ENCODE results near the gene AMPH. TPM values are rescaled to one million over a fixed set of nuclear protein-coding genes. Genes with fewer than 3 reads are reported as not detected.

Gene AMPH
- total and polyA plus RNA-seq, 2 donors = 1.3 to 1.4 TPM

DNA sequence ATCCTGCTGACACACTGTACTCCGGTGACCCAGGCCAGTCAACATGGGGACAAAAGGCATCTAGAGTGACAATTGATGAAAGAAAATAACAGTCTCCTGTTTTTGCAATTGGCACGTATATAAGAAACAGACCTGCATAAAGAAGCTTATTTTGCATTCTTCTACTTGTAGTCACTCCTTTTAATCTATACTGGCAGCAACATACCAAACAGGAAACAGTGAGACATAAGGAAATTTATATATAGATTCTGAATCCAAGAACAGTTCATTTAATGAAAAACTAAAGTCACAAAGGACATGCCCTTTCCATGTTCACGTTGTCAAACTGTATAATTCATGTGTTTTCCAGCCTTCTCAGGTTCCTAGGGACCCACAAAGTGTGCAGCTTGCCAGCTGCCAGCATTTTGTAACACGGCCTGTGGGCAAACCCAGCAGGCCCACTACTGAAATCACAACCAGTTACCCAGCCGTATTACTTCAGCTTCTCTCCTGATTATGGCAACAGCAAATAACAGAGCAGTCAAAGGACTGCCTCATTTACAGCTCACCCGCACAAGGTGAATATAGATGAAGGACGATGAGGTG is 72.3 kb downstream of the AMPH start:
- Histone ChIP-seq H3K4me3 (ENCODE audit: low read length in 2 of 2) (no peak overlapping the region), H3K36me3 (ENCODE audit: control insufficient read depth in 2 of 2, insufficient read depth in 2 of 2, low read length in 1 of 2) (no peaks in the 10 kb centered on the region), H3K27ac (ENCODE audit: low read depth in 1 of 2, low read length in 1 of 2) (no peak overlapping the region), H3K9me3 (ENCODE audit: control insufficient read depth in 2 of 2, insufficient read depth in 1 of 2, low read length in 1 of 2) (no peaks in the 10 kb centered on the region), H3K4me1 (ENCODE audit: control insufficient read depth in 2 of 2, insufficient read depth in 2 of 2, low read length in 2 of 2) (no peaks in the 10 kb centered on the region), H3K27me3 (ENCODE audit: control insufficient read depth in 2 of 2, insufficient read depth in 1 of 2, low read length in 1 of 2) (no peaks in the 10 kb centered on the region)
- 92% methylated on average over 7 of the region's 7 CpGs for WGBS
- no peak for DNase-seq (ENCODE audit: low read depth in 6 of 9, low spot score in 9 of 9)

GRCh38 chr7:38554586-38554985 is 76.6 kb downstream of the AMPH start:
- WGBS = 98% methylated on average over 1 of the region's 1 CpG
- Histone ChIP-seq H3K9me3 (ENCODE audit: control insufficient read depth in 2 of 2, insufficient read depth in 1 of 2, low read length in 1 of 2) (no peaks in the 10 kb centered on the region), H3K36me3 (ENCODE audit: control insufficient read depth in 2 of 2, insufficient read depth in 2 of 2, low read length in 1 of 2) (no peaks in the 10 kb centered on the region), H3K27ac (ENCODE audit: low read depth in 1 of 2, low read length in 1 of 2) (no peak overlapping the region), H3K27me3 (ENCODE audit: control insufficient read depth in 2 of 2, insufficient read depth in 1 of 2, low read length in 1 of 2) (no peaks in the 10 kb centered on the region), H3K4me3 (ENCODE audit: low read length in 2 of 2) (no peak overlapping the region), H3K4me1 (ENCODE audit: control insufficient read depth in 2 of 2, insufficient read depth in 2 of 2, low read length in 2 of 2) (no peaks in the 10 kb centered on the region)
- DNase-seq (ENCODE audit: low read depth in 6 of 9, low spot score in 9 of 9) = no peak

DNA sequence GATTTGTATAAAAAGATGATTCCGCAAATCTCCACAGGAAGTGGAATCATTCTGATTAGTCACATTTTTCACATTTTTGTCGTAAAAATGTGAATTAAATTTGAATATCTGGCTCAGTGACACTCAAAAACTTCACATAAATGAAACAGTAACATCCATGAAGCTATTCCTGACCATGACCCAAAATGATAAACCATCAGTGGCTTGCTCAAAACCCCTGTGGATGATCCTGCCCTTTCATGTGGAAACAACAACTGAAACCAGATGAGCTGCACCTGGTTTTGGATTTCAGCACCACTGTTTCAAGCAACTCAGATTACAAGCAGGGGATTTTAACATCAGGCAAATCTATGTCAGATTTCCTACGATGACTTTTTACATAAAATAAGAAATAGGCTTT is 80.3 kb downstream of the AMPH start:
- 50% methylated on average over 3 of the region's 3 CpGs for WGBS

GRCh38 chr7:38548605-38549004 is 82.6 kb downstream of the AMPH start:
- H3K36me3 ChIP-seq (ENCODE audit: control insufficient read depth in 2 of 2, insufficient read depth in 2 of 2, low read length in 1 of 2) = no peaks in the 10 kb centered on the region
- H3K4me1 ChIP-seq (ENCODE audit: control insufficient read depth in 2 of 2, insufficient read depth in 2 of 2, low read length in 2 of 2) = no peaks in the 10 kb centered on the region
- no peak for DNase-seq (ENCODE audit: low read depth in 6 of 9, low spot score in 9 of 9)
- 92% methylated on average over 7 of the region's 7 CpGs for WGBS
- H3K9me3 ChIP-seq (ENCODE audit: control insufficient read depth in 2 of 2, insufficient read depth in 1 of 2, low read length in 1 of 2) = no peaks in the 10 kb centered on the region
- H3K27ac ChIP-seq (ENCODE audit: low read depth in 1 of 2, low read length in 1 of 2) = no peak overlapping the region
- H3K4me3 ChIP-seq (ENCODE audit: low read length in 2 of 2) = no peak overlapping the region
- H3K27me3 ChIP-seq (ENCODE audit: control insufficient read depth in 2 of 2, insufficient read depth in 1 of 2, low read length in 1 of 2) = no peaks in the 10 kb centered on the region

More for the DNA sequence above, 80.3 kb downstream of the AMPH start:
- H3K27ac ChIP-seq (ENCODE audit: low read depth in 1 of 2, low read length in 1 of 2) = no peak overlapping the region
- no peaks in the 10 kb centered on the region for H3K4me1 ChIP-seq (ENCODE audit: control insufficient read depth in 2 of 2, insufficient read depth in 2 of 2, low read length in 2 of 2)
- H3K27me3 ChIP-seq (ENCODE audit: control insufficient read depth in 2 of 2, insufficient read depth in 1 of 2, low read length in 1 of 2) = no peaks in the 10 kb centered on the region
- H3K4me3 ChIP-seq (ENCODE audit: low read length in 2 of 2) = no peak overlapping the region
- DNase-seq (ENCODE audit: low read depth in 6 of 9, low spot score in 9 of 9) = no peak
- H3K36me3 ChIP-seq (ENCODE audit: control insufficient read depth in 2 of 2, insufficient read depth in 2 of 2, low read length in 1 of 2) = no peaks in the 10 kb centered on the region
- no peaks in the 10 kb centered on the region for H3K9me3 ChIP-seq (ENCODE audit: control insufficient read depth in 2 of 2, insufficient read depth in 1 of 2, low read length in 1 of 2)

GRCh38 chr7:38546763-38547162 is 84.4 kb downstream of the AMPH start:
- H3K36me3 ChIP-seq (ENCODE audit: control insufficient read depth in 2 of 2, insufficient read depth in 2 of 2, low read length in 1 of 2) = no peaks in the 10 kb centered on the region
- H3K4me3 ChIP-seq (ENCODE audit: low read length in 2 of 2) = no peak overlapping the region
- WGBS = 64% methylated on average over 4 of the region's 4 CpGs
- DNase-seq (ENCODE audit: low read depth in 6 of 9, low spot score in 9 of 9) = no peak
- no peak overlapping the region for H3K27ac ChIP-seq (ENCODE audit: low read depth in 1 of 2, low read length in 1 of 2)
- no peaks in the 10 kb centered on the region for H3K27me3 ChIP-seq (ENCODE audit: control insufficient read depth in 2 of 2, insufficient read depth in 1 of 2, low read length in 1 of 2)
- H3K4me1 ChIP-seq (ENCODE audit: control insufficient read depth in 2 of 2, insufficient read depth in 2 of 2, low read length in 2 of 2) = no peaks in the 10 kb centered on the region
- no peaks in the 10 kb centered on the region for H3K9me3 ChIP-seq (ENCODE audit: control insufficient read depth in 2 of 2, insufficient read depth in 1 of 2, low read length in 1 of 2)

GRCh38 chr7:38545977-38546376 is 85.2 kb downstream of the AMPH start:
- no peaks in the 10 kb centered on the region for H3K9me3 ChIP-seq (ENCODE audit: control insufficient read depth in 2 of 2, insufficient read depth in 1 of 2, low read length in 1 of 2)
- H3K27me3 ChIP-seq (ENCODE audit: control insufficient read depth in 2 of 2, insufficient read depth in 1 of 2, low read length in 1 of 2) = no peaks in the 10 kb centered on the region
- 71% methylated on average over 3 of the region's 3 CpGs for WGBS
- no peak for DNase-seq (ENCODE audit: low read depth in 6 of 9, low spot score in 9 of 9)
- H3K27ac ChIP-seq (ENCODE audit: low read depth in 1 of 2, low read length in 1 of 2) = no peak overlapping the region
- H3K36me3 ChIP-seq (ENCODE audit: control insufficient read depth in 2 of 2, insufficient read depth in 2 of 2, low read length in 1 of 2) = no peaks in the 10 kb centered on the region
- H3K4me1 ChIP-seq (ENCODE audit: control insufficient read depth in 2 of 2, insufficient read depth in 2 of 2, low read length in 2 of 2) = no peaks in the 10 kb centered on the region
- no peak overlapping the region for H3K4me3 ChIP-seq (ENCODE audit: low read length in 2 of 2)

- Histone ChIP-seq H3K27ac (ENCODE audit: low read depth in 1 of 2, low read length in 1 of 2) (no peak overlapping the region), H3K4me1 (ENCODE audit: control insufficient read depth in 2 of 2, insufficient read depth in 2 of 2, low read length in 2 of 2) (no peaks in the 10 kb centered on the region), H3K9me3 (ENCODE audit: control insufficient read depth in 2 of 2, insufficient read depth in 1 of 2, low read length in 1 of 2) (no peaks in the 10 kb centered on the region), H3K27me3 (ENCODE audit: control insufficient read depth in 2 of 2, insufficient read depth in 1 of 2, low read length in 1 of 2) (no peaks in the 10 kb centered on the region), H3K36me3 (ENCODE audit: control insufficient read depth in 2 of 2, insufficient read depth in 2 of 2, low read length in 1 of 2) (no peaks in the 10 kb centered on the region), H3K4me3 (ENCODE audit: low read length in 2 of 2) (no peak overlapping the region)
- DNase-seq (ENCODE audit: low read depth in 6 of 9, low spot score in 9 of 9) = no peak
- 90% methylated on average over 2 of the region's 2 CpGs for WGBS
Observed at GRCh38 chr7:38542156-38542555, 89.0 kb downstream of the AMPH start.

DNA sequence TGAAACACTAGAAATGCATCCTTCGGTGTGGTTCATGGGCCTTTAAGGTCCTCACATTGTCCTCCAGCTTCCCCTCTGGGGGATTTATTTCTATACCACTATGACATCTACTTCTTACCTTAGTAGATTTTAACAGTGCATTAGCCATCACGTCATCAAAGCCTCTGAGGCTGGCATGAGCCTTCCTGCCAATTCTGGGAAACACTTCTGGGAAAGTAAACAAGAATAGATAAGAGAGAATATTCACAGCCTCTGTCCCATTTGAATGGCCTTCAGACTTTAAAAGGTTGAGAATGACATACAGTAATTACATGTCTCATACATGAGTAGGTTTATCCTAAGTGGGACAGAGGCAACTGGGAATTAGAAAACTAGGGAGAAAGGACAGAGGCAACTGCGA is 89.7 kb downstream of the AMPH start:
- no peak overlapping the region for H3K27ac ChIP-seq (ENCODE audit: low read depth in 1 of 2, low read length in 1 of 2)
- no peaks in the 10 kb centered on the region for H3K36me3 ChIP-seq (ENCODE audit: control insufficient read depth in 2 of 2, insufficient read depth in 2 of 2, low read length in 1 of 2)
- H3K4me1 ChIP-seq (ENCODE audit: control insufficient read depth in 2 of 2, insufficient read depth in 2 of 2, low read length in 2 of 2) = no peaks in the 10 kb centered on the region
- H3K4me3 ChIP-seq (ENCODE audit: low read length in 2 of 2) = no peak overlapping the region
- no peak for DNase-seq (ENCODE audit: low read depth in 6 of 9, low spot score in 9 of 9)
- no peaks in the 10 kb centered on the region for H3K9me3 ChIP-seq (ENCODE audit: control insufficient read depth in 2 of 2, insufficient read depth in 1 of 2, low read length in 1 of 2)
- WGBS = 86% methylated on average over 3 of the region's 3 CpGs
- H3K27me3 ChIP-seq (ENCODE audit: control insufficient read depth in 2 of 2, insufficient read depth in 1 of 2, low read length in 1 of 2) = no peaks in the 10 kb centered on the region

- Histone ChIP-seq H3K4me1 (ENCODE audit: control insufficient read depth in 2 of 2, insufficient read depth in 2 of 2, low read length in 2 of 2) (no peaks in the 10 kb centered on the region), H3K27me3 (ENCODE audit: control insufficient read depth in 2 of 2, insufficient read depth in 1 of 2, low read length in 1 of 2) (no peaks in the 10 kb centered on the region), H3K36me3 (ENCODE audit: control insufficient read depth in 2 of 2, insufficient read depth in 2 of 2, low read length in 1 of 2) (no peaks in the 10 kb centered on the region), H3K4me3 (ENCODE audit: low read length in 2 of 2) (no peak overlapping the region), H3K9me3 (ENCODE audit: control insufficient read depth in 2 of 2, insufficient read depth in 1 of 2, low read length in 1 of 2) (no peaks in the 10 kb centered on the region), H3K27ac (ENCODE audit: low read depth in 1 of 2, low read length in 1 of 2) (no peak overlapping the region)
- no peak for DNase-seq (ENCODE audit: low read depth in 6 of 9, low spot score in 9 of 9)
- 92% methylated on average over 2 of the region's 2 CpGs for WGBS
Observed at GRCh38 chr7:38539477-38540081, 91.6 kb downstream of the AMPH start.

Measured in thymus (tissue), 11 donors.